Measurements from ENCODE around the gene ZNF641. TPM values are rescaled to one million over a fixed set of nuclear protein-coding genes. Genes with fewer than 3 reads are reported as not detected.

The ZNF641 gene
- total and polyA plus RNA-seq, 2 donors from 2014 or later, result 7.7 to 23.8 TPM

- Histone ChIP-seq H3K36me3 (ENCODE audit: control insufficient read depth in 2 of 3, insufficient read depth in 3 of 3, low read length in 3 of 3) (no peaks in the 10 kb centered on the region), H3K27me3 (ENCODE audit: control insufficient read depth, insufficient read depth, low read length) (no peaks in the 10 kb centered on the region), H3K9me3 (ENCODE audit: control insufficient read depth in 2 of 3, insufficient read depth in 1 of 3, low read length in 3 of 3) (no peaks in the 10 kb centered on the region), H3K27ac (ENCODE audit: low read depth in 2 of 2, low read length in 2 of 2) (no peak overlapping the region), H3K9ac (ENCODE audit: low read length in 3 of 3) (no peak overlapping the region), H3K4me1 (ENCODE audit: control insufficient read depth in 2 of 3, insufficient read depth in 2 of 3, low read depth in 1 of 3, low read length in 3 of 3) (no peaks in the 10 kb centered on the region), H3K4me3 (ENCODE audit: low read length in 3 of 3) (no peak overlapping the region)
- intact Hi-C loops (cut with DNase I), result no loop called here
- no peak for DNase-seq
- no peak for TF ChIP-seq CTCF (IDR thresholded peaks at IDR 0.05; ENCODE audit: borderline replicate concordance, extremely low read depth, insufficient read depth)
- FAIRE-seq, result no peak
Measured at GRCh38 chr12:48291511-48291910, 59.2 kb downstream of the ZNF641 start.

GRCh38 chr12:48288387-48289268 lies 62.1 kb downstream of the ZNF641 start:
- no peak for TF ChIP-seq CTCF (IDR thresholded peaks at IDR 0.05; ENCODE audit: borderline replicate concordance, extremely low read depth, insufficient read depth)
- Histone ChIP-seq H3K36me3 (ENCODE audit: control insufficient read depth in 2 of 3, insufficient read depth in 3 of 3, low read length in 3 of 3) (no peaks in the 10 kb centered on the region), H3K4me1 (ENCODE audit: control insufficient read depth in 2 of 3, insufficient read depth in 2 of 3, low read depth in 1 of 3, low read length in 3 of 3) (no peaks in the 10 kb centered on the region), H3K27me3 (ENCODE audit: control insufficient read depth, insufficient read depth, low read length) (no peaks in the 10 kb centered on the region), H3K27ac (ENCODE audit: low read depth in 2 of 2, low read length in 2 of 2) (no peak overlapping the region), H3K4me3 (ENCODE audit: low read length in 3 of 3) (no peak overlapping the region), H3K9me3 (ENCODE audit: control insufficient read depth in 2 of 3, insufficient read depth in 1 of 3, low read length in 3 of 3) (no peaks in the 10 kb centered on the region), H3K9ac (ENCODE audit: low read length in 3 of 3) (no peak overlapping the region)
- intact Hi-C loops (cut with DNase I), result no loop called here
- DNase-seq (peak in 1 of 5 donors; percentile 8), FAIRE-seq (no peak)

Other genes with a start within 250 kb of the ZNF641 start
- gene SENP1, start 244.8 kb downstream of the ZNF641 start, total RNA-seq, result 19.4 TPM
- 3.5 TPM for gene SENP1, start 244.8 kb downstream of the ZNF641 start, polyA plus RNA-seq (ENCODE audit: insufficient read depth, low read depth, low replicate concordance)
- gene PFKM, start 231.6 kb downstream of the ZNF641 start, total RNA-seq, result 67.7 TPM
- gene PFKM, start 231.6 kb downstream of the ZNF641 start, polyA plus RNA-seq (ENCODE audit: insufficient read depth, low read depth, low replicate concordance), result 69.6 TPM
- 40.5 TPM for gene ASB8, start 193.4 kb downstream of the ZNF641 start, total RNA-seq
- gene ASB8, start 193.4 kb downstream of the ZNF641 start, polyA plus RNA-seq (ENCODE audit: insufficient read depth, low read depth, low replicate concordance), result 27.3 TPM
- gene CCDC184, start 167.3 kb downstream of the ZNF641 start, total RNA-seq, result 2.0 TPM
- 1.7 TPM for gene CCDC184, start 167.3 kb downstream of the ZNF641 start, polyA plus RNA-seq (ENCODE audit: insufficient read depth, low read depth, low replicate concordance)
- not detected for gene OR10AD1, start 147.6 kb downstream of the ZNF641 start, total RNA-seq
- gene OR10AD1, start 147.6 kb downstream of the ZNF641 start, polyA plus RNA-seq (ENCODE audit: insufficient read depth, low read depth, low replicate concordance), result not detected
- not detected for gene ANP32D, start 121.6 kb upstream of the ZNF641 start, total RNA-seq
- gene ANP32D, start 121.6 kb upstream of the ZNF641 start, polyA plus RNA-seq (ENCODE audit: insufficient read depth, low read depth, low replicate concordance), result not detected
- gene C12orf54, start 131.6 kb upstream of the ZNF641 start, total RNA-seq, result not detected
- gene C12orf54, start 131.6 kb upstream of the ZNF641 start, polyA plus RNA-seq (ENCODE audit: insufficient read depth, low read depth, low replicate concordance), result not detected
- gene OR8S1, start 174.7 kb upstream of the ZNF641 start, total RNA-seq, result not detected
- gene OR8S1, start 174.7 kb upstream of the ZNF641 start, polyA plus RNA-seq (ENCODE audit: insufficient read depth, low read depth, low replicate concordance), result not detected
- gene LALBA, start 219.1 kb upstream of the ZNF641 start, total RNA-seq, result not detected
- not detected for gene LALBA, start 219.1 kb upstream of the ZNF641 start, polyA plus RNA-seq (ENCODE audit: insufficient read depth, low read depth, low replicate concordance)